Measurements from ENCODE around the gene ADAMTSL1.
"Not testable (repeated sequence)": the region's sequence is repeated elsewhere in the genome, so short reads cannot be mapped to it uniquely, and the experiment has no call there.

The ADAMTSL1 gene

DNA sequence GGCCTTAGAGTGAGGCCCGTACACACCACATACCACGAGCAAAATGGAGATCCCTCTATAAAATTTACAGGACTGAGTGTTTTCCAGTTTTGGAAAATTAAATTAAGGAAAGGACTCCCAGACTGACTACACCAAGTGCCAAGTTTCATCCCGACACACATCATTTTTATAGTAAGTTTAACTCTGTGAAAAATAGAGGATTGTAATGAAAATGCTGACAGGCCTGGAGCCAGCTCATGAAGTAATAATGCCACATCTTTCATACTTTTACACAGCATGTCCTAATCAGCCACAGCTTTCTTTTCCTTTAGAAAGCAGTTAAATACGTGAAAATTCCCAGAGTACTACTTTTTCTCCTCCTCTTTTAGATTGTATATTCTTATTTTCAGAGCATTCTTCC lies 389.8 kb downstream of the ADAMTSL1 start:
- no peak for DNase-seq (ENCODE audit: low read depth)
- no peak overlapping the region for H3K4me3 ChIP-seq (ENCODE audit: low read length)
- TF ChIP-seq, protein P1, sequence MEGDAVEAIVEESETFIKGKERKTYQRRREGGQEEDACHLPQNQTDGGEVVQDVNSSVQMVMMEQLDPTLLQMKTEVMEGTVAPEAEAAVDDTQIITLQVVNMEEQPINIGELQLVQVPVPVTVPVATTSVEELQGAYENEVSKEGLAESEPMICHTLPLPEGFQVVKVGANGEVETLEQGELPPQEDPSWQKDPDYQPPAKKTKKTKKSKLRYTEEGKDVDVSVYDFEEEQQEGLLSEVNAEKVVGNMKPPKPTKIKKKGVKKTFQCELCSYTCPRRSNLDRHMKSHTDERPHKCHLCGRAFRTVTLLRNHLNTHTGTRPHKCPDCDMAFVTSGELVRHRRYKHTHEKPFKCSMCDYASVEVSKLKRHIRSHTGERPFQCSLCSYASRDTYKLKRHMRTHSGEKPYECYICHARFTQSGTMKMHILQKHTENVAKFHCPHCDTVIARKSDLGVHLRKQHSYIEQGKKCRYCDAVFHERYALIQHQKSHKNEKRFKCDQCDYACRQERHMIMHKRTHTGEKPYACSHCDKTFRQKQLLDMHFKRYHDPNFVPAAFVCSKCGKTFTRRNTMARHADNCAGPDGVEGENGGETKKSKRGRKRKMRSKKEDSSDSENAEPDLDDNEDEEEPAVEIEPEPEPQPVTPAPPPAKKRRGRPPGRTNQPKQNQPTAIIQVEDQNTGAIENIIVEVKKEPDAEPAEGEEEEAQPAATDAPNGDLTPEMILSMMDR (conservative IDR thresholded peaks at IDR 0.05; ENCODE audit: low read depth, low read length) = no peak

- DNase-seq (ENCODE audit: low read depth) = no peak
- no peak overlapping the region for H3K4me3 ChIP-seq (ENCODE audit: low read length)
- TF ChIP-seq, protein P1 (conservative IDR thresholded peaks at IDR 0.05; ENCODE audit: low read depth, low read length) = no peak
Observed at GRCh38 chr9:18864516-18864915, 390.6 kb downstream of the ADAMTSL1 start.

DNA sequence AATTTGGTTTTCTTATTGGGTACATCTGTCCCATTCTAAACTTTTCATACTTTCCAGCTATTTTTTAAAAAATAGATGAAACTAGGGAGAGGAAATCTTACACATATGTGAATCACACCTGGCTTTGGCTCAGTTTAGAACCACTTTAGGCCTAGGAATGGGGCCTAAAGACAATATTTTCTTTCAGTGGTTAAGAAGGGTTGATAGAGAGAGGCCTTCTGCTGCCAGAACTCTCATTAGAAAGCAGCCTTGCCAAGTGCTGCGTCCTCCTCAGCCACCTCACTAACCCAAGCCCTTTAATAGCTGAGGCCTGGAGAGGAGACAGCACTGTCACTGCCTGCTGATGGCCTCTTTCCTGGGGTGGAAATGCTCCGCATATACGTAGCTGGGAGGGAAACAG lies 391.6 kb downstream of the ADAMTSL1 start:
- TF ChIP-seq, protein P1 (conservative IDR thresholded peaks at IDR 0.05; ENCODE audit: low read depth, low read length) = no peak
- DNase-seq (ENCODE audit: low read depth) = no peak
- no peak overlapping the region for H3K4me3 ChIP-seq (ENCODE audit: low read length)

- no peak overlapping the region for H3K4me3 ChIP-seq (ENCODE audit: low read length)
- TF ChIP-seq, protein P1 (conservative IDR thresholded peaks at IDR 0.05; ENCODE audit: low read depth, low read length) = no peak
- DNase-seq (ENCODE audit: low read depth) = no peak
Observed at GRCh38 chr9:18866121-18866831, 392.3 kb downstream of the ADAMTSL1 start.

- H3K4me3 ChIP-seq (ENCODE audit: low read length) = no peak overlapping the region
- TF ChIP-seq, protein P1 (conservative IDR thresholded peaks at IDR 0.05; ENCODE audit: low read depth, low read length) = no peak
- no peak for DNase-seq (ENCODE audit: low read depth)
Observed at GRCh38 chr9:18869725-18870124, 395.8 kb downstream of the ADAMTSL1 start.

DNA sequence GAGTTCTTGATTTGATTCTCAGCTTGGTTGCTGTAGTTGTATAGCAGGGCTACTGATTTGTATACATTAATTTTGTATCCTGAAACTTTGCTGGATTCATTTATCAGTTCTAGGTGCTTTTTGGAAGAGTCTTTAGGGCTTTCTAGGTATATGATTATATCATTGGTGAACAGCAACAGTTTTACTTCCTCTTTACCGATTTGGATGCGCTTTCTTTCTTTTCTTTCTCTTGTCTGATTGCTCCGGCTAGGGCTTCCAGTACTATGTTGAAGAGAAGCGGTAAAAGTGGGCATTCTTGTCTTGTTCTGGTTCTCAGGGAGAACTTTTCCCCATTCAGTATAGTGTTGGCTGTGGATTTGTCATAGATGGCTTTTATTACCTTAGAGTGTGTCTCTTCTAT lies 400.1 kb downstream of the ADAMTSL1 start:
- DNase-seq (ENCODE audit: low read depth) = no peak
- H3K4me3 ChIP-seq (ENCODE audit: low read length) = no peak overlapping the region
- TF ChIP-seq, protein P1 (conservative IDR thresholded peaks at IDR 0.05; ENCODE audit: low read depth, low read length) = no peak

DNA sequence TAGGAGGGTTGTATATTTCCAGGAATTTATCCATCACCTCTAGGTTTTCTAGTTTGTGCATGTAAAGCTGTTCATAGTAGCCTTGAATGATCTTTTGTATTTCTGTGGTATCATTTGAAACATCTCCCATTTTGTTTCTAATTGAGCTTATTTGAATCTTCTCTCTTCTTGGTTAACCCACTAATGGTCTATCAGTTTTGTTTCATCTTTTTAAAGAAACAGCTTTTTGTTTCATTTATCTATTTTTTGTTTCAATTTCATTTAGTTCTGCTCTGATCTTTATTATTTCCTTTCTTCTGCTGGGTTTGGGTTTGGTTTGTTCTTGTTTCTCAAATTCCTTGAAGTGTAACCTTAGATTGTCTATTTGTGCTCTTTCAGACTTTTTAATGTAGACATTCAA lies 401.0 kb downstream of the ADAMTSL1 start:
- H3K4me3 ChIP-seq (ENCODE audit: low read length); DNase-seq (ENCODE audit: low read depth): not testable (repeated sequence)
